Fibroblast of lung (primary cell): Measurements from ENCODE around the gene PAQR7. TPM values are rescaled to one million over a fixed set of nuclear protein-coding genes. Genes with fewer than 3 reads are reported as not detected.

Source experiments
- DNase-seq, 2 donors: peaks; one replicate each; pipeline versions ENCODE4 v3.0.0 to v3.0.0-alpha.2; 2010; ENCODE audit warnings: low read depth in 2 of 2
- H2AFZ ChIP-seq: 2 replicates; pipeline ENCODE4 v1.5.1; 2012; ENCODE audit warnings: low read length, control low read depth, inconsistent platforms
- H3K27ac ChIP-seq: 2 replicates; pipeline ENCODE4 v1.5.1; 2011; ENCODE audit warnings: low read length, control low read depth; ENCODE audit not compliant: insufficient read depth
- H3K27me3 ChIP-seq: 2 replicates; pipeline ENCODE4 v1.5.1; 2011; ENCODE audit warnings: mild to moderate bottlenecking, low read length; ENCODE audit not compliant: control insufficient read depth, insufficient read depth
- H3K36me3 ChIP-seq: 2 replicates; pipeline ENCODE4 v1.5.1; 2011; ENCODE audit warnings: low read length; ENCODE audit not compliant: control insufficient read depth, insufficient read depth
- H3K4me1 ChIP-seq: 2 replicates; pipeline ENCODE4 v1.5.1; 2011; ENCODE audit warnings: low read length; ENCODE audit not compliant: control insufficient read depth, insufficient read depth; ENCODE audit errors: extremely low read depth
- H3K4me2 ChIP-seq: 2 replicates; pipeline ENCODE4 v1.5.1; 2011; ENCODE audit warnings: low read length, control low read depth; ENCODE audit not compliant: insufficient read depth; ENCODE audit errors: extremely low read depth
- H3K4me3 ChIP-seq, 4 experiments: fragments of 200-600 bp in 1 of 4; sonication (generic) in 1 of 4; replicated peaks in 1 of 4; 2 replicates each; pipeline ENCODE4 v1.5.1; 2011 to 2016; ENCODE audit warnings: low read length in 4 of 4, low read depth in 3 of 4, mild to moderate bottlenecking in 3 of 4, control low read depth in 2 of 4, inconsistent platforms in 1 of 4, mixed read lengths in 1 of 4; ENCODE audit not compliant: insufficient read depth in 1 of 4; ENCODE audit errors: control extremely low read depth in 1 of 4
- H3K79me2 ChIP-seq: 2 replicates; pipeline ENCODE4 v1.5.1; 2012; ENCODE audit warnings: mild to moderate bottlenecking, low read length, inconsistent platforms; ENCODE audit not compliant: control insufficient read depth, insufficient read depth
- H3K9ac ChIP-seq: 2 replicates; pipeline ENCODE4 v1.5.1; 2011; ENCODE audit warnings: mild to moderate bottlenecking, low read length, control low read depth; ENCODE audit not compliant: insufficient read depth
- H3K9me3 ChIP-seq: 2 replicates; pipeline ENCODE4 v1.5.1; 2012; ENCODE audit warnings: low read depth, low read length; ENCODE audit not compliant: control insufficient read depth, insufficient read depth
- H4K20me1 ChIP-seq: 2 replicates; pipeline ENCODE4 v1.5.1; 2011; ENCODE audit warnings: low read length; ENCODE audit not compliant: control insufficient read depth, insufficient read depth; ENCODE audit errors: extremely low read depth
- EZH2 ChIP-seq: IDR thresholded peaks from 2 replicates; pipeline ENCODE4 v1.5.1; 2012; ENCODE audit warnings: low read length, control low read depth, mild to moderate bottlenecking; ENCODE audit errors: missing control alignments
- polyA plus RNA-seq, 2 donors: library from polyadenylated mRNA; depleted of rRNA in 1 of 2; stranded (reverse) in 1 of 2; unstranded in 1 of 2; fragments of >200 nt; gene quantifications; 2 replicates each; pipeline ENCODE4 v1.2.1, GENCODE V29; 2011 to 2012; ENCODE audit warnings: missing spikeins in 1 of 2
- total RNA-seq: library from RNA; depleted of rRNA; stranded (reverse); fragments of >200 nt; gene quantifications from 2 replicates; pipeline ENCODE4 v1.2.1, GENCODE V29; 2014
- TF ChIP-seq, protein P1 (sequence below), 2 donors: IDR thresholded peaks in 1 of 2; conservative IDR thresholded peaks in 1 of 2; 1 replicate in 1 of 2; 2 replicates in 1 of 2; pipeline ENCODE4 v1.5.1; 2011 to 2012; ENCODE audit warnings: low read length in 2 of 2, control low read depth in 1 of 2, inconsistent platforms in 1 of 2, low read depth in 1 of 2, mild to moderate bottlenecking in 1 of 2

Gene PAQR7
- total and polyA plus RNA-seq, 2 donors (not counting 1 experiment from before 2014, with no cell fraction given), result 12.8 to 15.9 TPM

DNA sequence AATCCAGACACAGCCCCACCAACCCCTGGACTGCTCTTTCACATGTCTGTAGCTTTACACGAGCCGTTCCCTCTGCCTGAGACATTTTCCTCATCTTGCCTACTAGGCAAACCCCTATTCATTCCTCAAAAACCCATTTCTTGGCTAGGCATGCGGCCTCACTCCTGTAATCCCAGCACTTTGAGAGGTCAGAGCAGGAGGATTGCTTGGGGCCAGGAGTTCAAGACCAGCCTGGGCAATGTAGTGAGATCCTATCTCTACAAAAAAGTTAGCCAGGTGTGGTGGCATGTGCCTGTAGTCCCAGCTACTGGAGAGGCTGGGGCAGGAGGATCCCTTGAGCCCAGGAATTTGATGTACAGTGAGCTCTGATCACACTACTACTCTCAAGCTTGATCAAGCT lies 11.1 kb downstream of the PAQR7 start:
- Histone ChIP-seq H4K20me1 (no peaks in the 10 kb centered on the region), H2AFZ (no peak overlapping the region), H3K27ac (no peak overlapping the region), H3K4me1 (no peaks in the 10 kb centered on the region), H3K79me2 (no peaks in the 10 kb centered on the region), H3K9me3 (no peaks in the 10 kb centered on the region), H3K4me2 (no peak overlapping the region), H3K27me3 (no peaks in the 10 kb centered on the region), H3K36me3 (peaks cover 7% of the 10 kb centered on the region), H3K9ac (no peak overlapping the region), H3K4me3 (no peak overlapping the region)
- DNase-seq, result no peak
- no peak for TF ChIP-seq EZH2
- TF ChIP-seq, protein P1, sequence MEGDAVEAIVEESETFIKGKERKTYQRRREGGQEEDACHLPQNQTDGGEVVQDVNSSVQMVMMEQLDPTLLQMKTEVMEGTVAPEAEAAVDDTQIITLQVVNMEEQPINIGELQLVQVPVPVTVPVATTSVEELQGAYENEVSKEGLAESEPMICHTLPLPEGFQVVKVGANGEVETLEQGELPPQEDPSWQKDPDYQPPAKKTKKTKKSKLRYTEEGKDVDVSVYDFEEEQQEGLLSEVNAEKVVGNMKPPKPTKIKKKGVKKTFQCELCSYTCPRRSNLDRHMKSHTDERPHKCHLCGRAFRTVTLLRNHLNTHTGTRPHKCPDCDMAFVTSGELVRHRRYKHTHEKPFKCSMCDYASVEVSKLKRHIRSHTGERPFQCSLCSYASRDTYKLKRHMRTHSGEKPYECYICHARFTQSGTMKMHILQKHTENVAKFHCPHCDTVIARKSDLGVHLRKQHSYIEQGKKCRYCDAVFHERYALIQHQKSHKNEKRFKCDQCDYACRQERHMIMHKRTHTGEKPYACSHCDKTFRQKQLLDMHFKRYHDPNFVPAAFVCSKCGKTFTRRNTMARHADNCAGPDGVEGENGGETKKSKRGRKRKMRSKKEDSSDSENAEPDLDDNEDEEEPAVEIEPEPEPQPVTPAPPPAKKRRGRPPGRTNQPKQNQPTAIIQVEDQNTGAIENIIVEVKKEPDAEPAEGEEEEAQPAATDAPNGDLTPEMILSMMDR (conservative IDR thresholded peaks at IDR 0.05 in 1 of 2, IDR thresholded peaks at IDR 0.05 in 1 of 2; ENCODE audit: low read depth in 1 of 2, low read length in 2 of 2), result no peak

DNA sequence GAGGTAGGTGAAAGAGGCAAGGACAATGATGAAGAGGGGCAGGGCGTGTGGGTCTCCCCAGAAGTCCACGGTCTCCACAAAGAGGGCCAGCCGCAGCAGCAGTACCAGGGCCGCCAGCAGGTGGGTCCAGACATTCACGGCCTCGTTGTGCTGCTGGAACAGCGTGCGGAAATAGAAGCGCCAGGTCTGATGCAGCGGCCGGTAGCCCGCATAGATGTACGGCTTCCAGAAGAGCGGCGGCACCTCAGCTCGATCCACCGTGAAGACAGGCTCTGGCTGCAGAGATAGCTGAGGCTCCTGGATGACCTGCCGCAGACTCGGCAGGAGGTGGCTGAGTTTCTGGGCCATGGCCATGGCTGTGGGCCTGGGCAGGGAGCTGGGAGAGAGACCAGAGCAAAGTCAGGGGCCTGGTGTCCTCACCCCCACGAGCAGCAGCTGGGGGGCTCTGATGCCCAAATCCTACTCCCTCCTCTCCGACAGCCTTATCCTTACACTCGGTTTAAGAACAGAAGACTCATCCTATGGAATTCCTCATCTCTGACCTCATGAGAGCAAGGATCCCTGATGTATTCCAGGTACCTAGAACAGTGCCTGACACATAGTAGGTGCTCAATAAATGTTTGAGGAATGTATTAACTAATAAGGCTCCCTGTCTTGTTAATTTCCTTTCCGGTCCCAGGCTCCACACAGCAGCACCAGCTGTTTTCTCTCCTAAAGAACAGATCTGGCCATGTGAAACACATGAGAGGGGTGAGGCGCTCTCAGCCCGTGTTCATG lies 11.8 kb downstream of the PAQR7 start:
- Histone ChIP-seq H3K36me3 (peaks cover 7% of the 10 kb centered on the region), H3K79me2 (peaks cover 3% of the 10 kb centered on the region), H3K9me3 (no peaks in the 10 kb centered on the region), H3K4me2 (no peak overlapping the region), H3K4me3 (no peak overlapping the region), H4K20me1 (no peaks in the 10 kb centered on the region), H3K27me3 (no peaks in the 10 kb centered on the region), H2AFZ (no peak overlapping the region), H3K9ac (no peak overlapping the region), H3K4me1 (peaks cover 2% of the 10 kb centered on the region), H3K27ac (no peak overlapping the region)
- TF ChIP-seq EZH2, result no peak
- TF ChIP-seq, protein P1 (conservative IDR thresholded peaks at IDR 0.05 in 1 of 2, IDR thresholded peaks at IDR 0.05 in 1 of 2; ENCODE audit: low read depth in 1 of 2, low read length in 2 of 2), result no peak
- DNase-seq, result no peak

DNA sequence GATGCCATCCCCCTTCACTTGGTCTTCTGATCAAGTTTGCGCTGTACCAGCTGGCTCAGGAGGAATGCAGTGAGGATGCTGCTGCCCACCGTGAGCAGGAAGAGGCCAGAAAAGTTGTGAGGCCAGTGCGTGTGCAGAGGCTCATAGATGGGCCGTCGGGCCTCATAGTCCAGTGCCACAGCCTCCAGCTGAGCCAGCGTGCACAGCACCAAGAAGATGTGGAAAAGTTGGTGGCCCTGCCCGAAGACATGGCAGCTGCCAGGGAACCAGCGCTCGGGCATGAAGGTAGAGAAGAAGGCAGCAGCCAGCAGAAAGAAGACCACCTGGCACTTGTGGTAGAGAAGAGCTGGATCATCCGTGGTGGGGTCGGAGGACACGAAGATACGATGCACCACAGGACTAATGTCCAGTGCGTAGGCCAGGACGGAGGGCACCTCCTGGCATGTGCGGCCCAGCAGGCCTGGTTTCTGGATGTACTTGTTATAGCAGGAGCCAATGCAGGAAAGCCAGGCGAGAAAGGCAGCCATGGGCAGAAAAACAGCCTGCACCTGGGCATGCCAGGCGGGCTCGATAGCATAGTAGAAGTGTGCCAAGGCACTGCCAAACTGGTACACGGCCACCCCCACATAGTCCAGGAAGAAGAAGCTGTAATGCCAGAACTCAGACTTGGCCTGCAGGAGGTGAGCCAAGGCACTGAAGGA lies 12.6 kb downstream of the PAQR7 start:
- Histone ChIP-seq H3K4me2 (no peak overlapping the region), H3K9ac (no peak overlapping the region), H3K27ac (no peak overlapping the region), H3K36me3 (peaks cover 7% of the 10 kb centered on the region), H3K27me3 (no peaks in the 10 kb centered on the region), H3K4me3 (no peak overlapping the region), H3K4me1 (peaks cover 4% of the 10 kb centered on the region), H3K79me2 (peaks cover 5% of the 10 kb centered on the region), H4K20me1 (no peaks in the 10 kb centered on the region), H2AFZ (no peak overlapping the region), H3K9me3 (no peaks in the 10 kb centered on the region)
- TF ChIP-seq, protein P1 (conservative IDR thresholded peaks at IDR 0.05 in 1 of 2, IDR thresholded peaks at IDR 0.05 in 1 of 2; ENCODE audit: low read depth in 1 of 2, low read length in 2 of 2), result no peak
- TF ChIP-seq EZH2, result no peak
- DNase-seq, result no peak
